GM23338 (cell line): ENCODE measurements around the gene COBLL1. TPM values are rescaled to one million over a fixed set of nuclear protein-coding genes. Genes with fewer than 3 reads are reported as not detected.

Source experiments
- ATAC-seq: fragments of 200-7000 bp; cut with Tn5 transposase; 3 replicates; pipeline ENCODE4 v1.9.1; 2020
- DNase-seq: peaks from one replicate; pipeline ENCODE4 v3.0.0-alpha.2; 2015; ENCODE audit warnings: low spot score
- H2AFZ ChIP-seq: fragments of 200-600 bp; sonication (generic); 2 replicates; pipeline ENCODE4 v1.8.0; 2016; ENCODE audit warnings: antibody characterized with exemption, mild to moderate bottlenecking, moderate library complexity
- H3F3A ChIP-seq: fragments of 200-600 bp; sonication (generic); replicated peaks from 2 replicates; pipeline ENCODE4 v1.8.0; 2017; ENCODE audit warnings: antibody characterized with exemption, mixed run types, low read depth
- H3K27ac ChIP-seq: fragments of 200-600 bp; sonication (generic); 2 replicates; pipeline ENCODE4 v1.6.1; 2016; ENCODE audit warnings: low read depth
- H3K27me3 ChIP-seq: fragments of 200-600 bp; sonication (generic); 2 replicates; pipeline ENCODE4 v1.8.0; 2016; ENCODE audit warnings: mild to moderate bottlenecking, mixed run types, moderate library complexity; ENCODE audit not compliant: insufficient read depth
- H3K36me3 ChIP-seq: fragments of 200-600 bp; sonication (generic); 2 replicates; pipeline ENCODE4 v1.8.0; 2016; ENCODE audit warnings: mild to moderate bottlenecking; ENCODE audit not compliant: insufficient read depth
- H3K4me1 ChIP-seq: fragments of 200-600 bp; sonication (generic); 2 replicates; pipeline ENCODE4 v1.8.0; 2016; ENCODE audit warnings: mild to moderate bottlenecking, moderate library complexity; ENCODE audit not compliant: insufficient read depth
- H3K4me2 ChIP-seq: fragments of 200-600 bp; sonication (generic); 2 replicates; pipeline ENCODE4 v1.7.1; 2017; ENCODE audit warnings: mixed run types
- H3K4me3 ChIP-seq: fragments of 200-600 bp; sonication (generic); 2 replicates; pipeline ENCODE4 v1.6.1; 2016; ENCODE audit warnings: mixed run types
- H3K79me2 ChIP-seq: fragments of 200-600 bp; sonication (generic); replicated peaks from 2 replicates; pipeline ENCODE4 v1.8.0; 2017; ENCODE audit warnings: mild to moderate bottlenecking; ENCODE audit not compliant: insufficient read depth
- H3K9me2 ChIP-seq: fragments of 200-600 bp; sonication (generic); 2 replicates; pipeline ENCODE4 v1.8.0; 2017; ENCODE audit not compliant: insufficient read depth
- H4K20me1 ChIP-seq: fragments of 200-600 bp; sonication (generic); replicated peaks from 2 replicates; pipeline ENCODE4 v1.8.0; 2017; ENCODE audit warnings: mild to moderate bottlenecking; ENCODE audit not compliant: insufficient read depth
- H3K27ac Mint-ChIP-seq: 2 replicates; pipeline ENCODE4 v1.8.0; 2020; ENCODE audit warnings: inconsistent platforms, mild to moderate bottlenecking, moderate library complexity, mixed read lengths
- H3K27me3 Mint-ChIP-seq: 3 replicates; pipeline ENCODE4 v1.8.0; 2022; ENCODE audit warnings: low read depth, mild to moderate bottlenecking, moderate library complexity, mixed read lengths, inconsistent platforms; ENCODE audit not compliant: insufficient read depth, poor library complexity
- H3K36me3 Mint-ChIP-seq: 3 replicates; pipeline ENCODE4 v1.8.0; 2021; ENCODE audit warnings: low read depth, mild to moderate bottlenecking, inconsistent platforms, moderate library complexity, mixed read lengths
- H3K4me1 Mint-ChIP-seq: 3 replicates; pipeline ENCODE4 v1.8.0; 2020; ENCODE audit warnings: mild to moderate bottlenecking, inconsistent platforms, mixed read lengths
- H3K4me3 Mint-ChIP-seq: 3 replicates; pipeline ENCODE4 v1.8.0; 2021; ENCODE audit warnings: moderate library complexity, mild to moderate bottlenecking, inconsistent platforms, mixed read lengths
- H3K9me3 Mint-ChIP-seq: 3 replicates; pipeline ENCODE4 v1.8.0; 2020; ENCODE audit warnings: moderate library complexity, mild to moderate bottlenecking, inconsistent platforms, mixed read lengths
- EZH2 ChIP-seq: fragments of 200-600 bp; sonication (generic); IDR thresholded peaks from one replicate; pipeline ENCODE4 v1.8.0; 2017; ENCODE audit warnings: antibody characterized with exemption, mild to moderate bottlenecking, low read depth; ENCODE audit not compliant: unreplicated experiment
- EZH2phosphoT487 ChIP-seq: fragments of 200-600 bp; sonication (generic); IDR thresholded peaks from one replicate; pipeline ENCODE4 v1.8.1; 2018; ENCODE audit warnings: antibody characterized with exemption; ENCODE audit not compliant: unreplicated experiment
- JUNB ChIP-seq: IDR thresholded peaks from one replicate; pipeline ENCODE4 v1.6.1; 2016; ENCODE audit warnings: antibody characterized with exemption; ENCODE audit not compliant: unreplicated experiment
- NANOG ChIP-seq: IDR thresholded peaks from 2 replicates; pipeline ENCODE4 v1.6.1; 2016; ENCODE audit warnings: antibody characterized with exemption, borderline replicate concordance
- POLR2AphosphoS5 ChIP-seq: IDR thresholded peaks from 2 replicates; pipeline ENCODE4 v1.6.1; 2016; ENCODE audit warnings: antibody characterized with exemption, low read depth
- ZNF114 ChIP-seq: fragments of 250-450 bp; sonication (Bioruptor Pico); IDR thresholded peaks from 2 replicates; pipeline ENCODE4 v1.5.0; 2020; ENCODE audit warnings: mild to moderate bottlenecking, moderate library complexity
- ZNF331 ChIP-seq: fragments of 250-450 bp; sonication (Bioruptor Pico); IDR thresholded peaks from 2 replicates; pipeline ENCODE4 v1.5.0; 2020; ENCODE audit warnings: low read depth, mild to moderate bottlenecking, moderate library complexity
- polyA plus RNA-seq: library from polyadenylated mRNA; unstranded; fragments of >200 nt; fragmentation: Nextera tagmentation; extraction: Ambion mirVana; gene quantifications from 2 replicates; pipeline ENCODE4 v1.2.1, GENCODE V29; 2016
- total RNA-seq: library from RNA; depleted of rRNA; stranded (reverse); fragments of >200 nt; shearing (Covaris generic); gene quantifications from 2 replicates; pipeline ENCODE4 v1.2.3, GENCODE V29; 2014
- TF ChIP-seq, protein P1 (sequence below): fragments of 250-450 bp; sonication (Bioruptor Pico); IDR thresholded peaks from 2 replicates; pipeline ENCODE4 v1.5.0; 2020; ENCODE audit warnings: mild to moderate bottlenecking, moderate library complexity
- TF ChIP-seq, protein P2 (sequence below): IDR thresholded peaks from 2 replicates; pipeline ENCODE4 v1.6.1; 2016; ENCODE audit warnings: antibody characterized with exemption
- TF ChIP-seq, protein P3 (sequence below): IDR thresholded peaks from one replicate; pipeline ENCODE4 v1.6.1; 2018; ENCODE audit warnings: antibody characterized with exemption; ENCODE audit not compliant: unreplicated experiment

Gene COBLL1
- total and polyA plus RNA-seq, 2 experiments from 2014 or later, result 2.9 to 7.4 TPM

DNA sequence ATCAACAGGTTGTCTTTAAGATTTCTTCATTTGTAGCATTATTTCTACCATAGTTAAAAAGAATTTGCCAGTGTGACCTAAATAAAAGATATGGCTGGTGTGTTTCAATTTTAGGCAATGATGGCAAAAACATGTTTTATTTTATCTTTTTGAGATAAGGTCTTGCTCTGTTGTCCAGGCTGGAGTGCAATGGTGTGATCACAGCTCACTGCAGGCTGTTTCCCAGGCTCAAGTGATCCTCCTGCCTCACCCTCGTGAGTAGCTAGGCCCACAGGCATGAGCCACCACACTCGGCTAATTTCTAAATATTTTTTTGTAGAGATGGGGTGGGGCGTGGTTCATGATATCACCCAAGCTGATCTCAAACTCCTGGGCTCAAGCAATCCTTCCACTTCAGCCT is 47.0 kb upstream of the COBLL1 start (continued):
- TF ChIP-seq, protein P1, sequence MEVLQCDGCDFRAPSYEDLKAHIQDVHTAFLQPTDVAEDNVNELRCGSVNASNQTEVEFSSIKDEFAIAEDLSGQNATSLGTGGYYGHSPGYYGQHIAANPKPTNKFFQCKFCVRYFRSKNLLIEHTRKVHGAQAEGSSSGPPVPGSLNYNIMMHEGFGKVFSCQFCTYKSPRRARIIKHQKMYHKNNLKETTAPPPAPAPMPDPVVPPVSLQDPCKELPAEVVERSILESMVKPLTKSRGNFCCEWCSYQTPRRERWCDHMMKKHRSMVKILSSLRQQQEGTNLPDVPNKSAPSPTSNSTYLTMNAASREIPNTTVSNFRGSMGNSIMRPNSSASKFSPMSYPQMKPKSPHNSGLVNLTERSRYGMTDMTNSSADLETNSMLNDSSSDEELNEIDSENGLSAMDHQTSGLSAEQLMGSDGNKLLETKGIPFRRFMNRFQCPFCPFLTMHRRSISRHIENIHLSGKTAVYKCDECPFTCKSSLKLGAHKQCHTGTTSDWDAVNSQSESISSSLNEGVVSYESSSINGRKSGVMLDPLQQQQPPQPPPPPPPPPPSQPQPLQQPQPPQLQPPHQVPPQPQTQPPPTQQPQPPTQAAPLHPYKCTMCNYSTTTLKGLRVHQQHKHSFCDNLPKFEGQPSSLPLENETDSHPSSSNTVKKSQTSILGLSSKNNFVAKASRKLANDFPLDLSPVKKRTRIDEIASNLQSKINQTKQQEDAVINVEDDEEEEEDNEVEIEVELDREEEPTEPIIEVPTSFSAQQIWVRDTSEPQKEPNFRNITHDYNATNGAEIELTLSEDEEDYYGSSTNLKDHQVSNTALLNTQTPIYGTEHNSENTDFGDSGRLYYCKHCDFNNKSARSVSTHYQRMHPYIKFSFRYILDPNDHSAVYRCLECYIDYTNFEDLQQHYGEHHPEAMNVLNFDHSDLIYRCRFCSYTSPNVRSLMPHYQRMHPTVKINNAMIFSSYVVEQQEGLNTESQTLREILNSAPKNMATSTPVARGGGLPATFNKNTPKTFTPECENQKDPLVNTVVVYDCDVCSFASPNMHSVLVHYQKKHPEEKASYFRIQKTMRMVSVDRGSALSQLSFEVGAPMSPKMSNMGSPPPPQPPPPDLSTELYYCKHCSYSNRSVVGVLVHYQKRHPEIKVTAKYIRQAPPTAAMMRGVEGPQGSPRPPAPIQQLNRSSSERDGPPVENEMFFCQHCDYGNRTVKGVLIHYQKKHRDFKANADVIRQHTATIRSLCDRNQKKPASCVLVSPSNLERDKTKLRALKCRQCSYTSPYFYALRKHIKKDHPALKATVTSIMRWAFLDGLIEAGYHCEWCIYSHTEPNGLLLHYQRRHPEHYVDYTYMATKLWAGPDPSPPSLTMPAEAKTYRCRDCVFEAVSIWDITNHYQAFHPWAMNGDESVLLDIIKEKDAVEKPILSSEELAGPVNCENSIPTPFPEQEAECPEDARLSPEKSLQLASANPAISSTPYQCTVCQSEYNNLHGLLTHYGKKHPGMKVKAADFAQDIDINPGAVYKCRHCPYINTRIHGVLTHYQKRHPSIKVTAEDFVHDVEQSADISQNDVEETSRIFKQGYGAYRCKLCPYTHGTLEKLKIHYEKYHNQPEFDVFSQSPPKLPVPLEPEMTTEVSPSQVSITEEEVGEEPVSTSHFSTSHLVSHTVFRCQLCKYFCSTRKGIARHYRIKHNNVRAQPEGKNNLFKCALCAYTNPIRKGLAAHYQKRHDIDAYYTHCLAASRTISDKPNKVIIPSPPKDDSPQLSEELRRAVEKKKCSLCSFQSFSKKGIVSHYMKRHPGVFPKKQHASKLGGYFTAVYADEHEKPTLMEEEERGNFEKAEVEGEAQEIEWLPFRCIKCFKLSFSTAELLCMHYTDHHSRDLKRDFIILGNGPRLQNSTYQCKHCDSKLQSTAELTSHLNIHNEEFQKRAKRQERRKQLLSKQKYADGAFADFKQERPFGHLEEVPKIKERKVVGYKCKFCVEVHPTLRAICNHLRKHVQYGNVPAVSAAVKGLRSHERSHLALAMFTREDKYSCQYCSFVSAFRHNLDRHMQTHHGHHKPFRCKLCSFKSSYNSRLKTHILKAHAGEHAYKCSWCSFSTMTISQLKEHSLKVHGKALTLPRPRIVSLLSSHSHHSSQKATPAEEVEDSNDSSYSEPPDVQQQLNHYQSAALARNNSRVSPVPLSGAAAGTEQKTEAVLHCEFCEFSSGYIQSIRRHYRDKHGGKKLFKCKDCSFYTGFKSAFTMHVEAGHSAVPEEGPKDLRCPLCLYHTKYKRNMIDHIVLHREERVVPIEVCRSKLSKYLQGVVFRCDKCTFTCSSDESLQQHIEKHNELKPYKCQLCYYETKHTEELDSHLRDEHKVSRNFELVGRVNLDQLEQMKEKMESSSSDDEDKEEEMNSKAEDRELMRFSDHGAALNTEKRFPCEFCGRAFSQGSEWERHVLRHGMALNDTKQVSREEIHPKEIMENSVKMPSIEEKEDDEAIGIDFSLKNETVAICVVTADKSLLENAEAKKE (CRISPR knock-in tag), result no peak
- no peak for TF ChIP-seq EZH2phosphoT487
- TF ChIP-seq ZNF331 (CRISPR knock-in tag), result no peak

DNA sequence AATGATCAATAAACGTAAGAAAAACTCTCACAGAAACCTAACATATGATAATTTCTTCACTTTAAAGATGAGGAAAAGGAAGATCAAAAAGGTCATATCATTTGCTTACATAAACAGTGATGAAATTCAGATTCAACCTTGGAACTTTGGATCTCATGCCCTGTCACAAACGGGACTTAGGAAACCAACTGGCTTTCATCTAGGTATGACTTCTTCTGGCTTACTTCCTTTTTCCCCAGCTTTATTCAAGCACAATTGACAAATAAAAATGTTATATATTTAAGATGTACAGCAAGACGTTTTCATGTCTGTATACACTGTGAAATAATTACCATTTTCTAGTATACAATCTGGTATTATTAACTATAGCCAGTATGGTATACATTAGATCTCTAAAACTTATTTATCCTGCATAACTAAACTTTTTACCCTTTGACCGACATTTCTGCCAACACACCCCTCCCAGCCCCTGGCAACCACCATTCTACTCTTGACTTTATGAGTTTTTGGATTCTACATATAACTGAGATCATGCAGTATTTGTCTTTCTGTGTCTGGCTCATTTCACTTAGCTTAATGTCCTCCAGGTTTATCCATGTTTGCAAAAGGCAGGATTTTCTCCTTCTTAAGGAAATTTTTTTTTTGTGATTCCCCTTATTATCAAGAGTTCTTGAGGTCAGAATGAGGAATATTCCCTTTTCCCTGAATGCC is 46.0 kb upstream of the COBLL1 start:
- no peaks in the 10 kb centered on the region for H3K36me3 ChIP-seq
- TF ChIP-seq, protein P2, sequence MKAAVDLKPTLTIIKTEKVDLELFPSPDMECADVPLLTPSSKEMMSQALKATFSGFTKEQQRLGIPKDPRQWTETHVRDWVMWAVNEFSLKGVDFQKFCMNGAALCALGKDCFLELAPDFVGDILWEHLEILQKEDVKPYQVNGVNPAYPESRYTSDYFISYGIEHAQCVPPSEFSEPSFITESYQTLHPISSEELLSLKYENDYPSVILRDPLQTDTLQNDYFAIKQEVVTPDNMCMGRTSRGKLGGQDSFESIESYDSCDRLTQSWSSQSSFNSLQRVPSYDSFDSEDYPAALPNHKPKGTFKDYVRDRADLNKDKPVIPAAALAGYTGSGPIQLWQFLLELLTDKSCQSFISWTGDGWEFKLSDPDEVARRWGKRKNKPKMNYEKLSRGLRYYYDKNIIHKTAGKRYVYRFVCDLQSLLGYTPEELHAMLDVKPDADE, result no peak
- no peak for TF ChIP-seq POLR2AphosphoS5
- TF ChIP-seq ZNF331 (CRISPR knock-in tag), result no peak
- no peak for TF ChIP-seq ZNF114 (CRISPR knock-in tag)
- no peak for TF ChIP-seq EZH2
- TF ChIP-seq, protein P3, sequence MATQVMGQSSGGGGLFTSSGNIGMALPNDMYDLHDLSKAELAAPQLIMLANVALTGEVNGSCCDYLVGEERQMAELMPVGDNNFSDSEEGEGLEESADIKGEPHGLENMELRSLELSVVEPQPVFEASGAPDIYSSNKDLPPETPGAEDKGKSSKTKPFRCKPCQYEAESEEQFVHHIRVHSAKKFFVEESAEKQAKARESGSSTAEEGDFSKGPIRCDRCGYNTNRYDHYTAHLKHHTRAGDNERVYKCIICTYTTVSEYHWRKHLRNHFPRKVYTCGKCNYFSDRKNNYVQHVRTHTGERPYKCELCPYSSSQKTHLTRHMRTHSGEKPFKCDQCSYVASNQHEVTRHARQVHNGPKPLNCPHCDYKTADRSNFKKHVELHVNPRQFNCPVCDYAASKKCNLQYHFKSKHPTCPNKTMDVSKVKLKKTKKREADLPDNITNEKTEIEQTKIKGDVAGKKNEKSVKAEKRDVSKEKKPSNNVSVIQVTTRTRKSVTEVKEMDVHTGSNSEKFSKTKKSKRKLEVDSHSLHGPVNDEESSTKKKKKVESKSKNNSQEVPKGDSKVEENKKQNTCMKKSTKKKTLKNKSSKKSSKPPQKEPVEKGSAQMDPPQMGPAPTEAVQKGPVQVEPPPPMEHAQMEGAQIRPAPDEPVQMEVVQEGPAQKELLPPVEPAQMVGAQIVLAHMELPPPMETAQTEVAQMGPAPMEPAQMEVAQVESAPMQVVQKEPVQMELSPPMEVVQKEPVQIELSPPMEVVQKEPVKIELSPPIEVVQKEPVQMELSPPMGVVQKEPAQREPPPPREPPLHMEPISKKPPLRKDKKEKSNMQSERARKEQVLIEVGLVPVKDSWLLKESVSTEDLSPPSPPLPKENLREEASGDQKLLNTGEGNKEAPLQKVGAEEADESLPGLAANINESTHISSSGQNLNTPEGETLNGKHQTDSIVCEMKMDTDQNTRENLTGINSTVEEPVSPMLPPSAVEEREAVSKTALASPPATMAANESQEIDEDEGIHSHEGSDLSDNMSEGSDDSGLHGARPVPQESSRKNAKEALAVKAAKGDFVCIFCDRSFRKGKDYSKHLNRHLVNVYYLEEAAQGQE, result no peak
- no peak for TF ChIP-seq JUNB
- no peak for TF ChIP-seq NANOG
- H3K4me3 ChIP-seq, result no peak overlapping the region
- H3K79me2 ChIP-seq, result no peaks in the 10 kb centered on the region
- DNase-seq (no peak), ATAC-seq (no peak)
- H3K27me3 ChIP-seq, result no peaks in the 10 kb centered on the region
- H3K27me3 Mint-ChIP-seq, result no peaks in the 10 kb centered on the region
- no peaks in the 10 kb centered on the region for H3K36me3 Mint-ChIP-seq
- H3K9me3 Mint-ChIP-seq, result no peaks in the 10 kb centered on the region
- no peaks in the 10 kb centered on the region; the same call in 1 of the 2 replicates for H3K9me2 ChIP-seq
- H2AFZ ChIP-seq, result no peak overlapping the region
- H3K27ac Mint-ChIP-seq, result no peak overlapping the region
- H4K20me1 ChIP-seq, result no peaks in the 10 kb centered on the region
- H3K4me1 ChIP-seq, result no peaks in the 10 kb centered on the region
- H3K4me3 Mint-ChIP-seq, result no peak overlapping the region
- no peak overlapping the region for H3K4me2 ChIP-seq
- H3K27ac ChIP-seq, result no peak overlapping the region
- no peaks in the 10 kb centered on the region for H3F3A ChIP-seq
- H3K4me1 Mint-ChIP-seq, result no peaks in the 10 kb centered on the region
